Glutamatergic neuron (in vitro differentiated cells): ENCODE results near the gene MBTPS2. TPM values are rescaled to one million over a fixed set of nuclear protein-coding genes. Genes with fewer than 3 reads are reported as not detected.

Experiments used
- DNase-seq: peaks from one replicate; pipeline ENCODE4 v3.0.0; 2022
- H3K27ac Mint-ChIP-seq: one replicate; pipeline ENCODE4 v1.8.0; 2020; ENCODE audit warnings: mild to moderate bottlenecking, mixed read lengths, inconsistent platforms; ENCODE audit not compliant: unreplicated experiment
- H3K27me3 Mint-ChIP-seq: one replicate; pipeline ENCODE4 v1.8.0; 2020; ENCODE audit warnings: mild to moderate bottlenecking, moderate library complexity, mixed read lengths, inconsistent platforms; ENCODE audit not compliant: unreplicated experiment
- H3K36me3 Mint-ChIP-seq: one replicate; pipeline ENCODE4 v1.8.0; 2020; ENCODE audit warnings: mild to moderate bottlenecking, mixed read lengths, inconsistent platforms; ENCODE audit not compliant: unreplicated experiment
- H3K4me1 Mint-ChIP-seq: one replicate; pipeline ENCODE4 v1.8.0; 2020; ENCODE audit warnings: mild to moderate bottlenecking, low read depth, mixed read lengths, inconsistent platforms; ENCODE audit not compliant: unreplicated experiment
- H3K4me3 Mint-ChIP-seq: one replicate; pipeline ENCODE4 v1.8.0; 2020; ENCODE audit warnings: mild to moderate bottlenecking, mixed read lengths, inconsistent platforms; ENCODE audit not compliant: unreplicated experiment
- H3K9me3 Mint-ChIP-seq: one replicate; pipeline ENCODE4 v1.8.0; 2020; ENCODE audit warnings: mild to moderate bottlenecking, moderate library complexity, mixed read lengths, inconsistent platforms; ENCODE audit not compliant: unreplicated experiment
- CTCF ChIP-seq: fragments of 200-600 bp; sonication (generic); IDR thresholded peaks from one replicate; pipeline ENCODE4 v1.5.0; 2021; ENCODE audit not compliant: partially characterized antibody, unreplicated experiment
- total RNA-seq: library from RNA; stranded (reverse); fragmentation: NEBNext Ultra II Directional; extraction: Animal tissue kit (Norgen Biotek cat#: 25700); gene quantifications from one replicate; pipeline ENCODE4 v1.2.1, GENCODE V29; 2021; ENCODE audit not compliant: unreplicated experiment

The MBTPS2 gene
- total RNA-seq, 1 donor from 2014 or later: 22.3 TPM

- Mint-ChIP-seq H3K9me3 (no peaks in the 10 kb centered on the region), H3K4me3 (no peak overlapping the region), H3K4me1 (no peaks in the 10 kb centered on the region), H3K36me3 (no peaks in the 10 kb centered on the region), H3K27ac (no peak overlapping the region), H3K27me3 (no peaks in the 10 kb centered on the region)
- no peak for TF ChIP-seq CTCF
- no peak for DNase-seq
Observed at GRCh38 chrX:21907260-21907659, 67.8 kb downstream of the MBTPS2 start.

- Mint-ChIP-seq H3K27ac (no peak overlapping the region), H3K36me3 (no peaks in the 10 kb centered on the region), H3K9me3 (peaks cover 1% of the 10 kb centered on the region), H3K4me3 (no peak overlapping the region), H3K4me1 (no peaks in the 10 kb centered on the region), H3K27me3 (peaks cover 2% of the 10 kb centered on the region)
- DNase-seq: no peak
- no peak for TF ChIP-seq CTCF
Observed at GRCh38 chrX:21911481-21911880, 72.1 kb downstream of the MBTPS2 start.

- Mint-ChIP-seq H3K4me3 (no peak overlapping the region), H3K27me3 (peaks cover 2% of the 10 kb centered on the region), H3K4me1 (no peaks in the 10 kb centered on the region), H3K9me3 (peaks cover 1% of the 10 kb centered on the region), H3K27ac (no peak overlapping the region), H3K36me3 (no peaks in the 10 kb centered on the region)
- no peak for TF ChIP-seq CTCF
- no peak for DNase-seq
Observed at GRCh38 chrX:21912220-21912619, 72.8 kb downstream of the MBTPS2 start.

- Mint-ChIP-seq H3K27ac (no peak overlapping the region), H3K9me3 (peaks cover 1% of the 10 kb centered on the region), H3K36me3 (no peaks in the 10 kb centered on the region), H3K4me1 (no peaks in the 10 kb centered on the region), H3K27me3 (peaks cover 2% of the 10 kb centered on the region), H3K4me3 (no peak overlapping the region)
- no peak for TF ChIP-seq CTCF
- no peak for DNase-seq
Observed at GRCh38 chrX:21912989-21913388, 73.6 kb downstream of the MBTPS2 start.

- no peaks in the 10 kb centered on the region for H3K9me3 Mint-ChIP-seq
- no peak for DNase-seq
- TF ChIP-seq CTCF: no peak
- no peaks in the 10 kb centered on the region for H3K4me1 Mint-ChIP-seq
- H3K27ac Mint-ChIP-seq: no peak overlapping the region
- H3K36me3 Mint-ChIP-seq: no peaks in the 10 kb centered on the region
- H3K4me3 Mint-ChIP-seq: no peak overlapping the region
- H3K27me3 Mint-ChIP-seq: peaks cover 1% of the 10 kb centered on the region
Observed at GRCh38 chrX:21926116-21926515, 86.7 kb downstream of the MBTPS2 start.
